ENCODE data around the gene EYS. TPM values are rescaled to one million over a fixed set of nuclear protein-coding genes. Genes with fewer than 3 reads are reported as not detected.
"Not testable (repeated sequence)": the region's sequence is repeated elsewhere in the genome, so short reads cannot be mapped to it uniquely, and the experiment has no call there.

The EYS gene
- total RNA-seq, 1 donor from 2014 or later = not detected

GRCh38 chr6:65623566-65623965, 83.5 kb downstream of the EYS start:
- no peaks in the 10 kb centered on the region for H3K36me3 Mint-ChIP-seq (ENCODE audit: low read depth, unreplicated experiment)
- H3K4me1 Mint-ChIP-seq (ENCODE audit: unreplicated experiment) = no peaks in the 10 kb centered on the region
- peaks cover 12% of the 10 kb centered on the region for H3K9me3 Mint-ChIP-seq (ENCODE audit: unreplicated experiment)
- no peaks in the 10 kb centered on the region for H3K27me3 Mint-ChIP-seq (ENCODE audit: unreplicated experiment)
- DNase-seq (ENCODE audit: low spot score) = no peak
- H3K4me3 Mint-ChIP-seq (ENCODE audit: unreplicated experiment) = no peak overlapping the region
- H3K27ac Mint-ChIP-seq (ENCODE audit: unreplicated experiment) = no peak overlapping the region
- no peak for TF ChIP-seq CTCF (IDR thresholded peaks at IDR 0.05; ENCODE audit: unreplicated experiment)

- no peak overlapping the region for H3K4me3 Mint-ChIP-seq (ENCODE audit: unreplicated experiment)
- no peak overlapping the region for H3K27ac Mint-ChIP-seq (ENCODE audit: unreplicated experiment)
- DNase-seq (ENCODE audit: low spot score) = no peak
- TF ChIP-seq CTCF (IDR thresholded peaks at IDR 0.05; ENCODE audit: unreplicated experiment) = no peak
- H3K9me3 Mint-ChIP-seq (ENCODE audit: unreplicated experiment) = no peaks in the 10 kb centered on the region
- H3K36me3 Mint-ChIP-seq (ENCODE audit: low read depth, unreplicated experiment) = no peaks in the 10 kb centered on the region
- no peaks in the 10 kb centered on the region for H3K27me3 Mint-ChIP-seq (ENCODE audit: unreplicated experiment)
- no peaks in the 10 kb centered on the region for H3K4me1 Mint-ChIP-seq (ENCODE audit: unreplicated experiment)
Measured at GRCh38 chr6:65610746-65611145, 96.3 kb downstream of the EYS start.

- DNase-seq (ENCODE audit: low spot score) = no peak
- Mint-ChIP-seq H3K4me3 (ENCODE audit: unreplicated experiment) (no peak overlapping the region), H3K27ac (ENCODE audit: unreplicated experiment) (no peak overlapping the region), H3K27me3 (ENCODE audit: unreplicated experiment) (no peaks in the 10 kb centered on the region), H3K36me3 (ENCODE audit: low read depth, unreplicated experiment) (no peaks in the 10 kb centered on the region), H3K4me1 (ENCODE audit: unreplicated experiment) (no peaks in the 10 kb centered on the region), H3K9me3 (ENCODE audit: unreplicated experiment) (peaks cover 11% of the 10 kb centered on the region)
- TF ChIP-seq CTCF (IDR thresholded peaks at IDR 0.05; ENCODE audit: unreplicated experiment) = no peak
Measured at GRCh38 chr6:65595540-65595939, 111.5 kb downstream of the EYS start.

- H3K4me1 Mint-ChIP-seq (ENCODE audit: unreplicated experiment) = no peaks in the 10 kb centered on the region
Measured at GRCh38 chr6:65570340-65570739, 136.7 kb downstream of the EYS start.

GRCh38 chr6:65569505-65569904, 137.5 kb downstream of the EYS start:
- TF ChIP-seq CTCF (IDR thresholded peaks at IDR 0.05; ENCODE audit: unreplicated experiment) = no peak
- Mint-ChIP-seq H3K4me1 (ENCODE audit: unreplicated experiment) (no peaks in the 10 kb centered on the region), H3K27me3 (ENCODE audit: unreplicated experiment) (peaks cover 2% of the 10 kb centered on the region), H3K27ac (ENCODE audit: unreplicated experiment) (no peak overlapping the region), H3K36me3 (ENCODE audit: low read depth, unreplicated experiment) (no peaks in the 10 kb centered on the region), H3K4me3 (ENCODE audit: unreplicated experiment) (no peak overlapping the region), H3K9me3 (ENCODE audit: unreplicated experiment) (peaks cover 4% of the 10 kb centered on the region)
- DNase-seq (ENCODE audit: low spot score) = no peak

More at GRCh38 chr6:65570340-65570739, 136.7 kb downstream of the EYS start:
- peaks cover 2% of the 10 kb centered on the region for H3K27me3 Mint-ChIP-seq (ENCODE audit: unreplicated experiment)
- no peak overlapping the region for H3K4me3 Mint-ChIP-seq (ENCODE audit: unreplicated experiment)
- H3K9me3 Mint-ChIP-seq (ENCODE audit: unreplicated experiment) = peaks cover 4% of the 10 kb centered on the region
- H3K36me3 Mint-ChIP-seq (ENCODE audit: low read depth, unreplicated experiment) = no peaks in the 10 kb centered on the region
- TF ChIP-seq CTCF (IDR thresholded peaks at IDR 0.05; ENCODE audit: unreplicated experiment) = no peak
- no peak for DNase-seq (ENCODE audit: low spot score)
- H3K27ac Mint-ChIP-seq (ENCODE audit: unreplicated experiment) = no peak overlapping the region

GRCh38 chr6:65569056-65569455, 138.0 kb downstream of the EYS start:
- not testable (repeated sequence) for H3K27me3 Mint-ChIP-seq (ENCODE audit: unreplicated experiment); H3K9me3 Mint-ChIP-seq (ENCODE audit: unreplicated experiment); DNase-seq (ENCODE audit: low spot score); H3K4me1 Mint-ChIP-seq (ENCODE audit: unreplicated experiment); H3K36me3 Mint-ChIP-seq (ENCODE audit: low read depth, unreplicated experiment); H3K27ac Mint-ChIP-seq (ENCODE audit: unreplicated experiment); H3K4me3 Mint-ChIP-seq (ENCODE audit: unreplicated experiment)

Data from endothelial cell (in vitro differentiated cells).